SU-DHL-6 (cell line): ENCODE measurements around the gene SELENOV.

Experiments used
- EZH2phosphoT487 ChIP-seq: fragments of 200-600 bp; sonication (generic), shearing (Covaris generic); conservative IDR thresholded peaks from 2 replicates; pipeline ENCODE4 v1.6.1; 2018; ENCODE audit warnings: mild to moderate bottlenecking, antibody characterized with exemption, low read length, moderate library complexity, mixed read lengths
- TF ChIP-seq, protein P1 (sequence below): fragments of 200-600 bp; sonication (generic); IDR thresholded peaks from one replicate; pipeline ENCODE4 v1.5.1; 2017; ENCODE audit warnings: antibody characterized with exemption, mild to moderate bottlenecking, low read length, moderate library complexity; ENCODE audit not compliant: insufficient read depth, poor library complexity, severe bottlenecking

GRCh38 chr19:39544911-39545310, 30.0 kb downstream of the SELENOV start:
- TF ChIP-seq, protein P1, sequence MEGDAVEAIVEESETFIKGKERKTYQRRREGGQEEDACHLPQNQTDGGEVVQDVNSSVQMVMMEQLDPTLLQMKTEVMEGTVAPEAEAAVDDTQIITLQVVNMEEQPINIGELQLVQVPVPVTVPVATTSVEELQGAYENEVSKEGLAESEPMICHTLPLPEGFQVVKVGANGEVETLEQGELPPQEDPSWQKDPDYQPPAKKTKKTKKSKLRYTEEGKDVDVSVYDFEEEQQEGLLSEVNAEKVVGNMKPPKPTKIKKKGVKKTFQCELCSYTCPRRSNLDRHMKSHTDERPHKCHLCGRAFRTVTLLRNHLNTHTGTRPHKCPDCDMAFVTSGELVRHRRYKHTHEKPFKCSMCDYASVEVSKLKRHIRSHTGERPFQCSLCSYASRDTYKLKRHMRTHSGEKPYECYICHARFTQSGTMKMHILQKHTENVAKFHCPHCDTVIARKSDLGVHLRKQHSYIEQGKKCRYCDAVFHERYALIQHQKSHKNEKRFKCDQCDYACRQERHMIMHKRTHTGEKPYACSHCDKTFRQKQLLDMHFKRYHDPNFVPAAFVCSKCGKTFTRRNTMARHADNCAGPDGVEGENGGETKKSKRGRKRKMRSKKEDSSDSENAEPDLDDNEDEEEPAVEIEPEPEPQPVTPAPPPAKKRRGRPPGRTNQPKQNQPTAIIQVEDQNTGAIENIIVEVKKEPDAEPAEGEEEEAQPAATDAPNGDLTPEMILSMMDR, result no peak
- no peak for TF ChIP-seq EZH2phosphoT487
